Suppressor macrophage treated with lipopolysaccharide for 1 hour (primary cell): ENCODE measurements around the gene NDE1.
"Not testable (repeated sequence)": the region's sequence is repeated elsewhere in the genome, so short reads cannot be mapped to it uniquely, and the experiment has no call there.

ENCODE experiments used
- DNase-seq, 3 donors: peaks; one replicate each; pipeline ENCODE4 v3.0.0-alpha.2; 2020 to 2022

Gene NDE1

GRCh38 chr16:15650019-15650697, at the start of gene NDE1:
Gene NDE1, plus strand, starts transcription at chr16:15650245. Its CDS starts 14,534 bp downstream, at chr16:15664779.
- DNase-seq, result peak; percentile 94 to 97 (median 97)

- no peak for DNase-seq
Observed at GRCh38 chr16:15601212-15601879, 48.7 kb upstream of the NDE1 start.

GRCh38 chr16:15602285-15603044, 47.6 kb upstream of the NDE1 start:
- DNase-seq, result no peak

GRCh38 chr16:15604460-15605440, 45.3 kb upstream of the NDE1 start:
- no peak for DNase-seq

GRCh38 chr16:15605839-15606517, 44.1 kb upstream of the NDE1 start:
- no peak for DNase-seq

GRCh38 chr16:15606518-15607220, 43.4 kb upstream of the NDE1 start:
- DNase-seq, result no peak

- not testable (repeated sequence) for DNase-seq
Observed at GRCh38 chr16:15607221-15607699, 42.8 kb upstream of the NDE1 start.

- DNase-seq, result peak; percentile 91 to 94 (median 92)
Observed at GRCh38 chr16:15607700-15608396, 42.2 kb upstream of the NDE1 start.

- peak in 1 of 3 donors; percentile 24 for DNase-seq
Observed at GRCh38 chr16:15608398-15609285, 41.4 kb upstream of the NDE1 start.

- no peak for DNase-seq
Observed at GRCh38 chr16:15609286-15609649, 40.8 kb upstream of the NDE1 start.

GRCh38 chr16:15610369-15610871, 39.6 kb upstream of the NDE1 start:
- DNase-seq, result peak; percentile 48 to 65 (median 63)

- DNase-seq, result no peak
Observed at GRCh38 chr16:15611610-15612009, 38.4 kb upstream of the NDE1 start.

GRCh38 chr16:15613676-15614075, 36.4 kb upstream of the NDE1 start:
- no peak for DNase-seq

- DNase-seq, result no peak
Observed at GRCh38 chr16:15616012-15616411, 34.0 kb upstream of the NDE1 start.

GRCh38 chr16:15616475-15617165, 33.4 kb upstream of the NDE1 start:
- peak; percentile 18 to 44 (median 37) for DNase-seq

GRCh38 chr16:15617901-15618300, 32.1 kb upstream of the NDE1 start:
- no peak for DNase-seq

GRCh38 chr16:15618392-15618791, 31.7 kb upstream of the NDE1 start:
- DNase-seq, result no peak

GRCh38 chr16:15620611-15621195, 29.3 kb upstream of the NDE1 start:
- DNase-seq, result no peak
